GM12878 (cell line): ENCODE measurements around the gene NOC2L. TPM values are rescaled to one million over a fixed set of nuclear protein-coding genes. Genes with fewer than 3 reads are reported as not detected.

Experiments used
- ATAC-seq: fragments of 200-7000 bp; cut with Tn5 transposase; 3 replicates; pipeline ENCODE4 v1.9.1; 2020; ENCODE audit warnings: mild to moderate bottlenecking, moderate library complexity
- BruUV-seq: library from RNA; stranded (reverse); fragments of 400-500 nt; replicated peaks from 2 replicates; lab custom pipeline; 2021; lab: Mats Ljungman, UMichigan
- CTCF ChIA-PET: fragments of 300-600 bp; sonication (Branson Sonifier 250); formaldehyde crosslinking; extraction: SDS; loops from one replicate; lab custom pipeline; 2021; ENCODE audit warnings: inconsistent platforms; lab: Yijun Ruan, JAX
- POLR2A ChIA-PET: fragments of 350-600 bp; formaldehyde crosslinking; extraction: SDS; loops from one replicate; lab custom pipeline; 2021; ENCODE audit warnings: inconsistent platforms; lab: Charles Lee
- RAD21 ChIA-PET: fragments of 300-600 bp; sonication (Branson Sonifier 250); formaldehyde crosslinking; loops from one replicate; lab custom pipeline; 2023; ENCODE audit warnings: antibody characterized with exemption; ENCODE audit not compliant: unreplicated experiment; lab: Charles Lee
- SMC1A ChIA-PET: fragments of 300-600 bp; sonication (Branson Sonifier 250); formaldehyde crosslinking; loops from one replicate; lab custom pipeline; 2023; ENCODE audit not compliant: unreplicated experiment, uncharacterized antibody; lab: Charles Lee
- DNase-seq: peaks from one replicate; pipeline ENCODE4 v3.0.0-alpha.2; 2011; ENCODE audit warnings: low read depth, low spot score
- FAIRE-seq: peaks from 3 replicates; lab custom pipeline; 2011; peaks lifted over from hg19 to GRCh38; lab: Jason Lieb, UNC
- H2AFZ ChIP-seq: 2 replicates; pipeline ENCODE4 v1.6.0; 2011; ENCODE audit warnings: low read depth, low read length, control low read depth; ENCODE audit not compliant: control insufficient read depth
- H3K27ac ChIP-seq: 2 replicates; pipeline ENCODE4 v1.5.1; 2011; ENCODE audit warnings: control low read depth; ENCODE audit not compliant: control insufficient read depth, insufficient read depth
- H3K27me3 ChIP-seq, 2 experiments: replicated peaks in 1 of 2; 2 replicates each; pipeline versions ENCODE4 v1.6.0 to v1.6.1; 2011; ENCODE audit warnings: low read length in 1 of 2; ENCODE audit not compliant: control insufficient read depth in 2 of 2, insufficient read depth in 2 of 2
- H3K36me3 ChIP-seq, 2 experiments: 2 replicates each; pipeline ENCODE4 v1.5.1; 2011; ENCODE audit warnings: low read length in 1 of 2; ENCODE audit not compliant: control insufficient read depth in 2 of 2, insufficient read depth in 2 of 2
- H3K4me1 ChIP-seq: 2 replicates; pipeline ENCODE4 v1.6.1; 2011; ENCODE audit warnings: mild to moderate bottlenecking, low read length, moderate library complexity, mixed read lengths; ENCODE audit not compliant: control insufficient read depth, insufficient read depth
- H3K4me2 ChIP-seq: 2 replicates; pipeline ENCODE4 v1.6.0; 2011; ENCODE audit warnings: control low read depth; ENCODE audit not compliant: control insufficient read depth, insufficient read depth
- H3K4me3 ChIP-seq: fragments of 200-600 bp; sonication (generic); 2 replicates; pipeline ENCODE4 v1.5.1; 2016
- H3K79me2 ChIP-seq: 2 replicates; pipeline ENCODE4 v1.6.0; 2011; ENCODE audit warnings: low read length; ENCODE audit not compliant: control insufficient read depth, insufficient read depth
- H3K9ac ChIP-seq: 2 replicates; pipeline ENCODE4 v1.8.0; 2011; ENCODE audit warnings: low read length, control low read depth, mixed read lengths; ENCODE audit not compliant: control insufficient read depth, insufficient read depth
- H3K9me3 ChIP-seq: replicated peaks from 3 replicates; pipeline ENCODE4 v1.5.1; 2011; ENCODE audit warnings: mild to moderate bottlenecking, low read length; ENCODE audit not compliant: control insufficient read depth, insufficient read depth
- H4K20me1 ChIP-seq: 2 replicates; pipeline ENCODE4 v1.6.0; 2011; ENCODE audit not compliant: control insufficient read depth, insufficient read depth
- BACH1 ChIP-seq: fragments of 450-650 bp; IDR thresholded peaks from 2 replicates; pipeline ENCODE4 v1.6.1; 2017; ENCODE audit warnings: mild to moderate bottlenecking, borderline replicate concordance
- CBX5 ChIP-seq: sonication (generic); IDR thresholded peaks from 2 replicates; pipeline ENCODE4 v1.6.1; 2016; ENCODE audit warnings: low read depth, moderate library complexity, mild to moderate bottlenecking, inconsistent platforms
- ETV6 ChIP-seq, 2 experiments: fragments of 450-650 bp in 1 of 2; IDR thresholded peaks in 1 of 2; conservative IDR thresholded peaks in 1 of 2; 2 replicates each; pipeline ENCODE4 v1.6.1; 2014; ENCODE audit warnings: antibody characterized with exemption in 1 of 2, borderline replicate concordance in 1 of 2, low read depth in 1 of 2, mild to moderate bottlenecking in 1 of 2, moderate library complexity in 1 of 2
- FOXM1 ChIP-seq: IDR thresholded peaks from 2 replicates; pipeline ENCODE4 v1.6.1; 2012; ENCODE audit warnings: low read depth, mild to moderate bottlenecking, inconsistent platforms, low read length, moderate library complexity
- HDGF ChIP-seq: fragments of 450-650 bp; IDR thresholded peaks from 2 replicates; pipeline ENCODE4 v1.6.1; 2016; ENCODE audit warnings: antibody characterized with exemption
- IKZF2 ChIP-seq, 2 experiments: fragments of 450-650 bp; IDR thresholded peaks; 2 replicates each; pipeline ENCODE4 v1.6.1; 2017; ENCODE audit warnings: mild to moderate bottlenecking in 2 of 2, moderate library complexity in 2 of 2
- JUNB ChIP-seq: IDR thresholded peaks from 2 replicates; pipeline ENCODE4 v1.6.1; 2016; ENCODE audit warnings: antibody characterized with exemption, mild to moderate bottlenecking
- NFIC ChIP-seq: IDR thresholded peaks from 2 replicates; pipeline ENCODE4 v1.6.1; 2012; ENCODE audit warnings: low read depth, mild to moderate bottlenecking, inconsistent platforms, low read length, moderate library complexity
- PAX5 ChIP-seq: IDR thresholded peaks from 2 replicates; pipeline ENCODE4 v1.6.1; 2011; ENCODE audit warnings: low read depth, low read length, borderline replicate concordance
- POLR2AphosphoS2 ChIP-seq: IDR thresholded peaks from 2 replicates; pipeline ENCODE4 v1.6.1; 2011; ENCODE audit warnings: low read depth, mild to moderate bottlenecking, low read length, improper control_type of control experiment, moderate library complexity
- RFX5 ChIP-seq: IDR thresholded peaks from 2 replicates; pipeline ENCODE4 v1.6.1; 2011; ENCODE audit warnings: low read depth, low read length, improper control_type of control experiment
- SMAD1 ChIP-seq: fragments of 450-650 bp; IDR thresholded peaks from 2 replicates; pipeline ENCODE4 v1.6.1; 2018; ENCODE audit warnings: mild to moderate bottlenecking, low read depth; ENCODE audit not compliant: partially characterized antibody
- STAT3 ChIP-seq: IDR thresholded peaks from 2 replicates; pipeline ENCODE4 v1.6.1; 2011; ENCODE audit warnings: low read depth, low read length, improper control_type of control experiment
- SUZ12 ChIP-seq: fragments of 200-600 bp; sonication (generic); IDR thresholded peaks from one replicate; pipeline ENCODE4 v1.6.1; 2018; ENCODE audit warnings: antibody characterized with exemption, mild to moderate bottlenecking; ENCODE audit not compliant: unreplicated experiment
- WGBS: methylation state at CpG from one replicate; pipeline ENCODE4 v1.1.6; 2016; ENCODE audit warnings: low lambda C conversion rate; ENCODE audit not compliant: insufficient replicate concordance, insufficient coverage; ENCODE audit errors: missing lambda C conversion rate; 5-methylcytosine and 5-hydroxymethylcytosine counted together
- in situ Hi-C: fragments of 300-500 bp; cut with MboI; formaldehyde crosslinking; loops from 9 replicates; pipeline ENCODE4 v1.14.3; 2018; ENCODE audit warnings: mixed read lengths
- intact Hi-C: fragments of 100-400 bp; cut with micrococcal nuclease; formaldehyde crosslinking; loops from one replicate; pipeline ENCODE4 v1.14.2; 2022; ENCODE audit not compliant: unreplicated experiment
- polyA plus RNA-seq, 11 experiments: library from polyadenylated mRNA; depleted of rRNA in 4 of 11; unstranded in 6 of 11; stranded (reverse) in 5 of 11; fragments of >200 nt; fragmentation: Nextera tagmentation in 4 of 11; fragmentation: Illumina TruSeq in 1 of 11; extraction: Ambion mirVana in 4 of 11; extraction: Trizol in 1 of 11; gene quantifications; 1 replicate in 1 of 11; 2 replicates in 10 of 11; pipeline versions ENCODE4 v1.2.1 to v1.2.3, GENCODE V29; 2011 to 2016; ENCODE audit warnings: inconsistent platforms in 2 of 11, missing spikeins in 2 of 11, low read depth in 1 of 11
- total RNA-seq, 4 experiments: library from RNA; depleted of rRNA in 3 of 4; stranded (reverse); fragments of >200 nt in 3 of 4; fragmentation: Illumina TruSeq in 1 of 4; extraction: Trizol in 1 of 4; gene quantifications; 2 replicates each; pipeline versions ENCODE4 v1.2.1 to v1.2.3, GENCODE V29; 2013 to 2021
- TF ChIP-seq, protein P1 (sequence below): fragments of 450-650 bp; IDR thresholded peaks from 2 replicates; pipeline ENCODE4 v1.6.1; 2017; ENCODE audit warnings: mild to moderate bottlenecking, moderate library complexity
- TF ChIP-seq, protein P2 (sequence below): IDR thresholded peaks from 2 replicates; pipeline ENCODE4 v1.6.1; 2011; ENCODE audit warnings: low read depth, low read length, improper control_type of control experiment, borderline replicate concordance

NOC2L gene
- total and polyA plus RNA-seq, 10 of the 15 experiments (the other 5 are each of a cell fraction or from before 2014, with no cell fraction given) = 1.3 to 171 (median 64.3) TPM

DNA sequence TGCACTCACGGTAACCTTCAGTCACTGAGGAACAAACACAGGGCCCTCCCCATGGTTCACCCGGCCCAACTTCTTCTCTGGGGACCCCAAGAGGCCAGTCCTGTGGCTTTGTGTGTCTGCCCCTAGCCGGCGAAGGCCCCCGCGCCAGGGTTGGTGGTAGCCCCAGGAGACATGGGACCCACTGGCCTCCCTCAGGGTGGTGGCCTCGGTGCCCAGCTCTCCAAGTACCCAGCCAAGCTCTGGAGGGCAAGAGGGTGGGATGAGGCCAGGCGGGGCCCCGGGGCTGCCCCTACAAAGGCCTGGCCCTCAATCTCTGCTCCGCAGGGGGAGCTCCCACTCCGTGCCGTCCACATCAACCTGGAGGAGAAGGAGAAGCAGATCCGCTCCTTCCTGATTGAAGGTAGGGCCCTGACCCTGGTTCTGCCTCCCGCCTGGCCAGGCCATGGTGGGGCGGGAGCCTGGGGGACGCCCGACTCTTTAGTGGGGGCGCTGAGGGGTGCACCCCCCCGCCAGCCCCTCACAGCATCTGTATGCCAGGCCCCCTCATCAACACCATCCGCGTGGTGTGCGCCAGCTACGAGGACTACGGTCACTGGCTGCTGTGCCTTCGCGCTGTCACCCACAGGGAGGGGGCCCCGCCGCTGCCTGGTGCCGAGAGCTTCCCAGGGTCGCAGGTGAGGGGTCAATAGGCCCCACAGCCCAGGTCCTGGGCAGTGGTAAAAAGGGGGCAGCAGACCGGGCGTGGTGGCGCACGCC, 12.9 kb upstream of the NOC2L start (continued):
- TF ChIP-seq, protein P1, sequence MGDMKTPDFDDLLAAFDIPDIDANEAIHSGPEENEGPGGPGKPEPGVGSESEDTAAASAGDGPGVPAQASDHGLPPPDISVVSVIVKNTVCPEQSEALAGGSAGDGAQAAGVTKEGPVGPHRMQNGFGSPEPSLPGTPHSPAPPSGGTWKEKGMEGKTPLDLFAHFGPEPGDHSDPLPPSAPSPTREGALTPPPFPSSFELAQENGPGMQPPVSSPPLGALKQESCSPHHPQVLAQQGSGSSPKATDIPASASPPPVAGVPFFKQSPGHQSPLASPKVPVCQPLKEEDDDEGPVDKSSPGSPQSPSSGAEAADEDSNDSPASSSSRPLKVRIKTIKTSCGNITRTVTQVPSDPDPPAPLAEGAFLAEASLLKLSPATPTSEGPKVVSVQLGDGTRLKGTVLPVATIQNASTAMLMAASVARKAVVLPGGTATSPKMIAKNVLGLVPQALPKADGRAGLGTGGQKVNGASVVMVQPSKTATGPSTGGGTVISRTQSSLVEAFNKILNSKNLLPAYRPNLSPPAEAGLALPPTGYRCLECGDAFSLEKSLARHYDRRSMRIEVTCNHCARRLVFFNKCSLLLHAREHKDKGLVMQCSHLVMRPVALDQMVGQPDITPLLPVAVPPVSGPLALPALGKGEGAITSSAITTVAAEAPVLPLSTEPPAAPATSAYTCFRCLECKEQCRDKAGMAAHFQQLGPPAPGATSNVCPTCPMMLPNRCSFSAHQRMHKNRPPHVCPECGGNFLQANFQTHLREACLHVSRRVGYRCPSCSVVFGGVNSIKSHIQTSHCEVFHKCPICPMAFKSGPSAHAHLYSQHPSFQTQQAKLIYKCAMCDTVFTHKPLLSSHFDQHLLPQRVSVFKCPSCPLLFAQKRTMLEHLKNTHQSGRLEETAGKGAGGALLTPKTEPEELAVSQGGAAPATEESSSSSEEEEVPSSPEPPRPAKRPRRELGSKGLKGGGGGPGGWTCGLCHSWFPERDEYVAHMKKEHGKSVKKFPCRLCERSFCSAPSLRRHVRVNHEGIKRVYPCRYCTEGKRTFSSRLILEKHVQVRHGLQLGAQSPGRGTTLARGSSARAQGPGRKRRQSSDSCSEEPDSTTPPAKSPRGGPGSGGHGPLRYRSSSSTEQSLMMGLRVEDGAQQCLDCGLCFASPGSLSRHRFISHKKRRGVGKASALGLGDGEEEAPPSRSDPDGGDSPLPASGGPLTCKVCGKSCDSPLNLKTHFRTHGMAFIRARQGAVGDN = no peak
- TF ChIP-seq IKZF2 (IDR thresholded peaks at IDR 0.05) (no peak), JUNB (no peak), STAT3 (no peak)

DNA sequence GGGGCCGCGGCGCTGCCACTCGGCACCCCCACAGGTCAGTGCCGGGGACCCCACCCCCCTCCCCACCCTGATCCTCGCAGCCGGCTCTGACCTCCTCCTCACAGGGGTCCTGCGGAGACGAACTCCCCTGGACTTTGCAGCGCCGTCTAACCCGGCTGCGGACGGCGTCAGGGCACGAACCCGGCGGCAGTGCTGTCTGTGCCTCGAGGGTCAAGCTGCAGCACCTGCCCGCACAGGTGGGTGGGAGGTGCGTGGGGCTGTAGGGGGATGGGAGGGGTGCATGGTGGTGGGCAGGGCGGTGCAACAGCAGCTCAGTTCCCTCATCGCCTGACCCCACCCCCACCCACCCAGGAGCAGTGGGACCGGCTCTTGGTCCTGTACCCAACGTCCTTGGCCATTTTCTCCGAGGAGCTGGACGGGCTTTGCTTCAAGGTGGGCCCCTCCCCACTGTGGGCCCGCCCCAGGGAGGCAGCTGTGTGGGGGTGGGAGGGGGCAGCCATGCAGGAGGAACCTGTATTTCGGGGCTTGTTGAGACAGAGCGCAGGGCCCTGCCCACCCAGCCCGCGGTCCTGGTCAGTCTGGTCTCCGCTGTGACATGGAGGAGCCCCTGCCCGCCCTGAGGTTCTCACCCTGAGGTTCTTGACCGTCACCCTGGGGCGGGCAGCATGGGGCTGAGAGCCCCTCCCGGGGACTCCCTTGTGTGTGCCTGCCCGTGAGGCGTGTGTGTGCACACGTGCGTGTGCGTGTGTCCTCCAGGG, 12.1 kb upstream of the NOC2L start:
- no peak overlapping the region for H3K9ac ChIP-seq
- H3K4me3 ChIP-seq = no peak overlapping the region
- in situ Hi-C loops = no loop called here
- ChIA-PET RAD21 (no interaction called here), CTCF (no interaction called here), POLR2A (no interaction called here), SMC1A (no interaction called here)
- DNase-seq (no peak), FAIRE-seq (no peak), ATAC-seq (no peak)
- H3K27ac ChIP-seq = no peak overlapping the region
- no peaks in the 10 kb centered on the region for H3K79me2 ChIP-seq
- H3K36me3 ChIP-seq = no peaks in the 10 kb centered on the region
- H3K4me2 ChIP-seq = no peak overlapping the region
- no peaks in the 10 kb centered on the region for H4K20me1 ChIP-seq
- peaks cover 5% of the 10 kb centered on the region for H3K4me1 ChIP-seq
- WGBS = 27% methylated on average over 22 of the region's 42 CpGs
- H3K27me3 ChIP-seq = no peaks in the 10 kb centered on the region
- intact Hi-C loops = no loop called here
- no peak overlapping the region for H2AFZ ChIP-seq
- no TSS peak for BruUV-seq
- H3K9me3 ChIP-seq = no peaks in the 10 kb centered on the region
- no peak for TF ChIP-seq IKZF2 (IDR thresholded peaks at IDR 0.05)
- TF ChIP-seq FOXM1 = no peak
- TF ChIP-seq PAX5 = no peak
- no peak for TF ChIP-seq RFX5
- TF ChIP-seq SUZ12 = no peak
- TF ChIP-seq HDGF = no peak
- TF ChIP-seq POLR2AphosphoS2 = no peak
- no peak for TF ChIP-seq SMAD1
- TF ChIP-seq NFIC = no peak
- TF ChIP-seq ETV6 (conservative IDR thresholded peaks at IDR 0.05 in 1 of 2, IDR thresholded peaks at IDR 0.05 in 1 of 2; ENCODE audit: borderline replicate concordance in 1 of 2, low read depth in 1 of 2) = no peak
- TF ChIP-seq, protein P2, sequence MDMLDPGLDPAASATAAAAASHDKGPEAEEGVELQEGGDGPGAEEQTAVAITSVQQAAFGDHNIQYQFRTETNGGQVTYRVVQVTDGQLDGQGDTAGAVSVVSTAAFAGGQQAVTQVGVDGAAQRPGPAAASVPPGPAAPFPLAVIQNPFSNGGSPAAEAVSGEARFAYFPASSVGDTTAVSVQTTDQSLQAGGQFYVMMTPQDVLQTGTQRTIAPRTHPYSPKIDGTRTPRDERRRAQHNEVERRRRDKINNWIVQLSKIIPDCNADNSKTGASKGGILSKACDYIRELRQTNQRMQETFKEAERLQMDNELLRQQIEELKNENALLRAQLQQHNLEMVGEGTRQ = no peak
- TF ChIP-seq CBX5 = no peak
- no peak for TF ChIP-seq BACH1
